Measurements from ENCODE around the gene CEACAM16.
"Not testable (repeated sequence)": the region's sequence is repeated elsewhere in the genome, so short reads cannot be mapped to it uniquely, and the experiment has no call there.

Gene CEACAM16, protein sequence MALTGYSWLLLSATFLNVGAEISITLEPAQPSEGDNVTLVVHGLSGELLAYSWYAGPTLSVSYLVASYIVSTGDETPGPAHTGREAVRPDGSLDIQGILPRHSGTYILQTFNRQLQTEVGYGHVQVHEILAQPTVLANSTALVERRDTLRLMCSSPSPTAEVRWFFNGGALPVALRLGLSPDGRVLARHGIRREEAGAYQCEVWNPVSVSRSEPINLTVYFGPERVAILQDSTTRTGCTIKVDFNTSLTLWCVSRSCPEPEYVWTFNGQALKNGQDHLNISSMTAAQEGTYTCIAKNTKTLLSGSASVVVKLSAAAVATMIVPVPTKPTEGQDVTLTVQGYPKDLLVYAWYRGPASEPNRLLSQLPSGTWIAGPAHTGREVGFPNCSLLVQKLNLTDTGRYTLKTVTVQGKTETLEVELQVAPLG

GRCh38 chr19:44698492-44699201 is at the start of gene CEACAM16:
CEACAM16 (plus strand) TSS chr19:44699151; CDS start chr19:44701457, 2,306 bp downstream.
- in situ Hi-C loops (cut with MboI; ENCODE audit: low pct_unique_long_range_greater_than_20kb, low sequenced_read_pairs) = no loop called here
- no peak for DNase-seq

- in situ Hi-C loops (cut with MboI; ENCODE audit: low pct_unique_long_range_greater_than_20kb, low sequenced_read_pairs) = loop anchor here (10.0 kb wide), 1 partner anchor 55 kb away; no protein-coding TSS in a partner anchor
- DNase-seq = no peak
These were observed 49.3 kb upstream of the CEACAM16 start for GRCh38 chr19:44649578-44650145.

DNA sequence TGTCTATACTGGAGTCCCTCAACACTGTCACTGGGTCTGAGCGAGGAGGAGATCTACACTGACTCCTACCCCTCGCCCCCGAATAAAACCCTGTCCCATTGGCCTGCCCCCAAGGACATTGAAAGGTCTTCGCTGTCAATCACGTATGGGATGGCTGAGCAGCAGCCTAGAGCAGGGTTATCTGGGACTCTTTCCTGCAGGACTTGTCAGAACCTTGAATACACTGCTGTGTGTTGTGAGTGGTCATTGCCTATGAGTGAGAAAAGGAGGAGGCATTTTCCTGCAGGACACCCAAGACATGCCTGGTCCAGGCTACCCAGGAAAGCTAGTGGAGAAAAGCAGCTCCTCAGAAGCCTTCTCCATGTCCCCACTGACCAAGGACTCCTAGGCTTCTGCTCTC is 45.6 kb upstream of the CEACAM16 start:
- in situ Hi-C loops (cut with MboI; ENCODE audit: low pct_unique_long_range_greater_than_20kb, low sequenced_read_pairs) = no loop called here
- DNase-seq = no peak

DNA sequence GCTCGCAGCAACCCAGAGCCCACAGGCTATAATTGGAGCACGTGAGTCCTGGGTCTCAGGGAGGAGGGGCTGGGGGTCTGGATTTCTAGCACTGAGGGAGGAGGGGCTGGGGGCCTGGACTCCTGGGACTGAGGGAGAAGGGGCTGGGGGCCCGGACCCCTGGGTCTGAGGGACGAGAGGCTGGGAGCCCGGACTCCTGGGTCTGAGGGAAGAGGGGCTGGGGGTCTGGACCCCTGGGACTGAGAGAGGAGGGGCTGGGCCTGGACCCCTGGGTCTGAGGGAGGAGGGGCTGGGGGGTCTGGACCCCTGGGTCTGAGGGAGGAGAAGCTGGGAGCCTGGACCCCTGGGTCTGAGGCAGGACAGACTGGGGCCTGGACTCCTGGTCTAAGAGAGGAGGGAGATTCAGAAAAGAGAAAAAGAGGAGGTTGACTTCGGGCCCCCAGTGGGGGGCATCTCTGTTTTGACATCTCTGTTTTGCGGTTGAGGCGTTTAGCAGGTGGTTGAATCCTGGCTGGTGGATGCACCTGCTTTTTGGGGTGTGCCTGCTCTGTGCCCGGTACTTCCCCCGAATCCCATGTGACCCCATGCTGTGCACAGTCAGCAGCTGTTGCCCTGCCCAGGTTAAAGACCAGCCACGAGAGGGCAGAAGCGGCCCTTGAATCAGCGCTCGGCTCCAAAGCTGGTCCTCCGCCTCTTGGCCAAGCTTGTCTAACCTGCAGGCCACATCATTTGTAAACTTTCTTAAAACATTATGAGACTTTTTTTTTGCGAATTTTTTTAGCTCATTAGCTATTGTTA is 44.8 kb upstream of the CEACAM16 start:
- DNase-seq = peak; percentile 39
- in situ Hi-C loops (cut with MboI; ENCODE audit: low pct_unique_long_range_greater_than_20kb, low sequenced_read_pairs) = no loop called here

GRCh38 chr19:44657211-44657921 is 41.6 kb upstream of the CEACAM16 start:
- peak; percentile 82 for DNase-seq
- in situ Hi-C loops (cut with MboI; ENCODE audit: low pct_unique_long_range_greater_than_20kb, low sequenced_read_pairs) = no loop called here

GRCh38 chr19:44658069-44658733 is 40.8 kb upstream of the CEACAM16 start:
- no peak for DNase-seq
- in situ Hi-C loops (cut with MboI; ENCODE audit: low pct_unique_long_range_greater_than_20kb, low sequenced_read_pairs) = no loop called here

- in situ Hi-C loops (cut with MboI; ENCODE audit: low pct_unique_long_range_greater_than_20kb, low sequenced_read_pairs) = no loop called here
- no peak for DNase-seq
These were observed 38.9 kb upstream of the CEACAM16 start for GRCh38 chr19:44660081-44660480.

DNA sequence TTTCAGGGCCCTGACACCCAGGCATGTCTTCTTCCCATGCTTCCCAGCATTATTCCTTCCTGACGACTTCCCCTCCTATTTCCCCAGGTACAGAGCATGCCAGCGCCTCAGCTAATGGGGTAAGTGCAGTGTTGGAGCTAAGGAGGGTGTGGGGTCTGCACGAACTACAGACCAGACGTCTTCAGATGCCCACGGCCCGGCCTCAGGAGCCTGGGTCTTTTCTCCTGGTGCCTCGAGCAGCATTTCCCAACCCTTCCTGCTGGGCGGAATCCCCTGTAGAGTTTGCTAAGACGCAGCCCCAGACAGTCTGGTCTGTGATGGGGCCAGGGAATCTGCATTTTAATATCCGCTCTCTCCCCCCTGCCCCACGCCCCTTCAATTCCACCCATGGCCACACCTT is 37.7 kb upstream of the CEACAM16 start:
- in situ Hi-C loops (cut with MboI; ENCODE audit: low pct_unique_long_range_greater_than_20kb, low sequenced_read_pairs) = no loop called here
- no peak for DNase-seq

DNA sequence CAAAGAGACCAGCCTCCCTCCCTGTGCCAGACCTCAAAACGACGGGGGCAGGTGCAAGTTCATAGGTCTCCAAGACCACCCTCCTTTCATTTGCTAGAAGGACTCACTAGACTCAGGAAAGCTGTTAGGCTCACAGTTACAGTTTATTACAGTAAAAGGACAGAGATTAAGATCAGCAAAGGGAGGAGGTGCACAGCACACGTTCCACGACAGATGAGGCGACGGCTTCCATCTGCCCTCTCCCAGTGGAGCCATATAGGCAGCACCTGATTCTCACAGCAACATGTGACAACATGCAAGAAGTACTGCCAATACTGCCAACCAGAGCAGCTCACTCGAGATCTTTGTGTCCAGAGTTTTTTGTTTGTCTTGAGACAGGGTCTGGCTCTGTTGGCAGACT is 37.0 kb upstream of the CEACAM16 start:
- no peak for DNase-seq
- in situ Hi-C loops (cut with MboI; ENCODE audit: low pct_unique_long_range_greater_than_20kb, low sequenced_read_pairs) = no loop called here

DNA sequence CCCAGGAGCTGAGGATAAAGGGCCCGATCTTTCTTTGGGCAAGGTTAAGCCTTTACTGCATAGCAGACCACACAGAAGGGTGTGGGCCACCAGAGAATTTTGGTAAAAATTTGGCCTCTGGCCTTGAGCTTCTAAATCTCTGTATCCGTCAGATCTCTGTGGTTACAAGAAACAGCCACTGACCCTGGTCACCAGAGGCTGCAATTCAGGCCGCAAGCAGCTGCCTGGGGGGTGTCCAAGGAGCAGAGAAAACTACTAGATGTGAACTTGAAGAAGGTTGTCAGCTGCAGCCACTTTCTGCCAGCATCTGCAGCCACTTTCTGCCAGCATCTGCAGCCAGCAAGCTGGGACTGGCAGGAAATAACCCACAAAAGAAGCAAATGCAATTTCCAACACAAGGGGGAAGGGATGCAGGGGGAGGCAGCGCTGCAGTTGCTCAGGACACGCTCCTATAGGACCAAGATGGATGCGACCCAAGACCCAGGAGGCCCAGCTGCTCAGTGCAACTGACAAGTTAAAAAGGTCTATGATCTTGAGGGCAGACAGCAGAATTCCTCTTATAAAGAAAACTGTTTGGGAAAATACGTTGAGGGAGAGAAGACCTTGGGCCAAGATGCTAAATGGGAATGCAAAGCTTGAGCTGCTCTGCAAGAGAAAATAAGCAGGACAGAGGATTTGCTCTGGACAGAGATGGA is 36.1 kb upstream of the CEACAM16 start:
- in situ Hi-C loops (cut with MboI; ENCODE audit: low pct_unique_long_range_greater_than_20kb, low sequenced_read_pairs) = no loop called here
- no peak for DNase-seq

DNA sequence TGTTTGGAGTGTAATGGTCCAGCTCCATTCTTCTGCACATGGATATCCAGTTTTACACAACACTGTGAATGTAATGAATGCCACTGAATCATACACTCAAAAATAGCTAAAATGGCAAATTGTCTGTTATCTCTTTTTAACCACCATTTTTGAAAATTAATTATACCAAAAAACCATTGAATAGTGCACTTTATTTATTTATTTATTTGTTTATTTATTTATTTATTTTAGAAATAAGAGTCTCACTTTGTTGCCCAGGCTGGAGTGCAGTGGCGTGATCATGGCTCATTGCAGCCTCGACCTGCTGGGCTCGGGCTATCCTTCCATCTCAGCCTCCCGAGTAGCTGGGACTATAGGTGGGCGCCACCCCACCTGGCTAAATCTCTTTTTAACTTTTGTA is 35.0 kb upstream of the CEACAM16 start:
- DNase-seq = no peak
- in situ Hi-C loops (cut with MboI; ENCODE audit: low pct_unique_long_range_greater_than_20kb, low sequenced_read_pairs) = no loop called here

DNA sequence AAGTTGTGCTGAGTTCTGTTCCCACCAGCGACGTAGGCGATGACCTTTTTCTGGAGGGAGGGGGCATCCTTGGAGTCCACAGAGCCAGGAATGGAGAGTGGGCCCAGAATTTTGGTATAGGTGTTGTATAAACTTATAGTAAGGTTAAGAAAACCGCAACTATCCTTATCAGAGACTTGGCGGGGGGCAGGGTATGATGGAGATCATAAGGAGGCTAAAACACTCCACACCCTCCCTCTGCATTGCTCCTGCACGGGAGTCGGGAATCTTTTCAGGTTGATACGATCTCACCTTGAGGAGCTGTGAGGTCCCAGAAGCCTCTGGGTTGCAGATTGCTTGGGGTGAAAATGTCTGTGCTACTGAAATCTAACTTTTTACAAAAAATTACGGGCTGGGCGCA is 34.0 kb upstream of the CEACAM16 start:
- in situ Hi-C loops (cut with MboI; ENCODE audit: low pct_unique_long_range_greater_than_20kb, low sequenced_read_pairs) = no loop called here
- no peak for DNase-seq

DNA sequence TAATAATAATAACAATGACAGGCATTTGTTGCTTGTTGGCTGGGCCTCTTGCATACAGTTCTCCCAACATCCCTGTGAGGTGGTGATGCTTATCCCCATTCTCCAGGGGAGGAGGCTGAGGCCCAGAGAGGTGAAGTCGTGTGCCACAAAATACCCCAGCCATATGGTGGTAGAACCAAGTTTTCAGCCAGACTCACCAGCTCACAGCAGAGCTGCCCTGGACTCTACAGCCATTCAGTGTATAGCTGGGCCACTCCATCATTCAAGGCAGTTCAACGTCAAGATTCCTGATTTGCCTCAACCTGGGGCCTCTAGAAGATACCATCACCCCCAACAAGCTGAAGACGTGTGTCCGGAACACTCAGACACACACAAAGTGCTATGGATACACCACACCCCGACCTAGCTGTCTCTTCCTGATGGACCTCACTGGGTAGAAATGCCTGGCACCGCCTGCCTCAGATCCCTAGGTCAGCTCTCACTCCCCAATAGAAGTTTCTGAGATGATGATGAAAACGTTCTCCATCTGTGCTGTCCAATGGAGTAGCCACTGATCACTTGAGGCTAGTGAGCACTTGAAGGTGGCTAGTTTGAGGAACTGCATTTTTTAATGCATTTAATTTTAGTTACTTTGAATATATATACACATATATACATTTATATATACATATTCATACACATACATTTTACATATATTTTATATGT is 31.9 kb upstream of the CEACAM16 start:
- in situ Hi-C loops (cut with MboI; ENCODE audit: low pct_unique_long_range_greater_than_20kb, low sequenced_read_pairs) = no loop called here
- peak; percentile 41 for DNase-seq

DNA sequence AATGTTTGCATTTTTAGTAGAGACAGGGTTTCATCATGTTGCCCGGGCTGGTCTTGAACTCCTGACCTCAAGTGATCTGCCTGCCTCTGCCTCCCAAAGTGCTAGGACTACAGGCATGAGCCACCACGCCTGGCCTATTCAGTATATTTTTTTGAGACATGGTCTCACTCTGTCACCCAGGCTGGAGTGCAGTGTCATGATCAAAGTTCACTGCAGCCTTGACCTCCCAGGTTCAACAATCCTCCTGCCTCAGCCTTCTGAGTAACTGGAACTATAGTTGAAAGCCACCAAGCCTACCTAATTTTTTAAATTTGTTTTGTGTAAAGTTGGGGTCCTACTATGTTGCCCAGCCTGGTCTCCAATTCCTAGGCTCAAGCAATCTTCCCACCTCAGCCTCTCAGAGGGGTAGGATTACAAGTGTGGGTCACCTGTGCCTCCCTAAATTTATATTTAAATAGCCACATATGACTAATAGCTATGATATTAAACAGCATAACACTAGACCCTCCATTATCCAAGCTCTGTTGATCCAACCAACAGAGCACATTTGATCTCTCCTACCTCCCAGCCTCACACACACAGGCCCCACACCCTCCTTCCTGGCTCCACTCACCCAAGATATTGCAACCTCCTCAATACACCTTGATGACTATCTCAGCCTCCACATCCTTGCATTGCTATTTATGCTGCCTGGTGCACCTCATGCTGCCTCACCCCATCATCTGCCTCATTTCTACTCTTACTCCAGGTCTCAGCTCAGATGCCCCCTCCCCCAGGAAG is 29.8 kb upstream of the CEACAM16 start:
- in situ Hi-C loops (cut with MboI; ENCODE audit: low pct_unique_long_range_greater_than_20kb, low sequenced_read_pairs) = no loop called here
- DNase-seq = peak; percentile 20

GRCh38 chr19:44670027-44670426 is 28.9 kb upstream of the CEACAM16 start:
- in situ Hi-C loops (cut with MboI; ENCODE audit: low pct_unique_long_range_greater_than_20kb, low sequenced_read_pairs); DNase-seq: not testable (repeated sequence)

DNA sequence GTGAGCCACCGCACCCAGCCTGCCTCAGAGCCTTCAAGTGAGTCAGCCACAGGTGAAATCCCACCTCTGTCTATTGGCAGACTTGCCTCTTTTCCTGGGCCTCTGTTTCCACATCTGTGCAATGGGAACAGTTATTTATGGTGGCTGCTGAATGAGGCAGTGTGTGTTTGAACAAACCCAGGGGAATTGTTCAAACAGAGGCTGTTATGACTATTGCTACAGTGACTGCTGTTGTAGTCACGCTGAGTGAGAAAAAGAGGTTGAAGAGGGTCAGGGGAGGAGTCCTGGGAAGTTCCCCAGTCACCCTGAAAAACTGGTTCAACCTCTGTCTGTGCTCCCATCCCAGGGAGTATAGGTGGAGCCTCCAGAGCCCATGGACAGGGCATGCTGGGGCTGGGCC is 27.6 kb upstream of the CEACAM16 start, which contains the start of gene CEACAM19:
Gene CEACAM19, plus strand, starts transcription at position 83 of the 400 bp plus-strand sequence. CDS start 450 bp downstream, outside the sequence.
- DNase-seq = no peak
- in situ Hi-C loops (cut with MboI; ENCODE audit: low pct_unique_long_range_greater_than_20kb, low sequenced_read_pairs) = no loop called here
